Lower leg skin (tissue), 3 donors: ENCODE data around the gene TLL1.

ENCODE experiments used
- CTCF ChIP-seq, 3 donors: fragments of 450-650 bp; IDR thresholded peaks; one replicate each; pipeline ENCODE4 v1.5.1; 2016; ENCODE audit warnings: antibody characterized with exemption in 3 of 3, mild to moderate bottlenecking in 3 of 3, moderate library complexity in 2 of 3
- POLR2A ChIP-seq, 2 donors: fragments of 450-650 bp; IDR thresholded peaks; one replicate each; pipeline ENCODE4 v1.6.1; 2016 to 2017; ENCODE audit warnings: antibody characterized with exemption in 2 of 2, mild to moderate bottlenecking in 1 of 2, moderate library complexity in 1 of 2

DNA sequence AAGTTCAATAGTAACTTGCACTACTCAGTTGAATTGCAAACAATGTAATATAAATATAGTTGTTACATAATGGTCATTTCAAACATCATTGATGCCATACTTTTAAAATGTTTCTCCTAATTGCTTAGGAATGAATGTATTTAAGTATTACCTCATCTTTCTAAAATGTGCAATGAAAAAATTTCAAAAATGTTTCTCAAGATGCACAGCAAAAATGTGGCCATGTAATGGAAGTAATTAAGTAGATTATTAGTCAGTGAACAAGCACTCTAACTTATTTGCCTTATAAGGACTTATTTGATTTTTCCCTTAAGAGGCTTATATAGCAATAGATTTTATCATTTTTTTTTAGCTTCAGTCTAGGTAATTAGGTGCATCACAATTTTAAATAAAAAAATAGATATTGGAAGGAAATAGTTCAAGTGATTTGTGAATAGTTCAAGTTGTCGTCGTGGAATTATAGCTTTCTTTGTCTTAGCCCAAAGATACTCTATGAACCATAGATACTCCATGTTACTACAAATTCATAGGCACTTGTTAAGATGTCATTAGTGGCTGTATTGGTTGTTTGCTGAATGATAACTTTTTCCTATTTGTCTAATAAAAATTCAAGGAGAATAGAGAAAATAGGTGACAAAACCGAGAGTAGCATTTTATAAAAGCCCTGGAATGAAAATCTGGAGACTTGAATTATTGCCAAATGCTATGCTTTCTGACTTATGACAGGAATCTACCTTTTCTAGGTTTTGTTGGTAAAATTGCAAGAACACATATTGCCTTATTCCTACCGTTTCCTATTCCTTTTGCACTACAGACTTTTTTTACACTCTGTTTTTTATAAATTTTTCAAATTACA lies 118.5 kb downstream of the TLL1 start:
- no peak for TF ChIP-seq CTCF (IDR thresholded peaks at IDR 0.05)
- TF ChIP-seq POLR2A (IDR thresholded peaks at IDR 0.05), result no peak
